HL-60 (cell line): ENCODE results near the gene LMTK2.

ENCODE experiments used
- DNase-seq, 2 experiments: peaks; one replicate each; pipeline ENCODE4 v3.0.0-alpha.2; 2010 to 2020; ENCODE audit warnings: low read depth in 1 of 2, low spot score in 1 of 2
- H3K27ac ChIP-seq: fragments of 250-450 bp; sonication (Bioruptor Pico); replicated peaks from 2 replicates; pipeline ENCODE4 v1.5.1; 2020; ENCODE audit warnings: mild to moderate bottlenecking, moderate library complexity
- H3K27me3 ChIP-seq: fragments of 250-450 bp; sonication (Bioruptor Pico); 2 replicates; pipeline ENCODE4 v1.5.1; 2021; ENCODE audit warnings: mild to moderate bottlenecking, moderate library complexity; ENCODE audit not compliant: insufficient read depth, poor library complexity, severe bottlenecking
- H3K4me3 ChIP-seq: replicated peaks from 2 replicates; pipeline ENCODE4 v1.5.1; 2011; ENCODE audit warnings: mild to moderate bottlenecking, control low read depth, low read length; ENCODE audit not compliant: insufficient read depth
- CTCF ChIP-seq: IDR thresholded peaks from one replicate; pipeline ENCODE4 v1.5.1; 2011; ENCODE audit warnings: low read length, control low read depth, inconsistent platforms; ENCODE audit not compliant: insufficient read depth
- GABPA ChIP-seq: IDR thresholded peaks from 2 replicates; pipeline ENCODE4 v1.6.1; 2012; ENCODE audit warnings: low read depth
- POLR2AphosphoS5 ChIP-seq: IDR thresholded peaks from 2 replicates; pipeline ENCODE4 v1.6.1; 2012; ENCODE audit warnings: low read depth
- REST ChIP-seq: IDR thresholded peaks from 2 replicates; pipeline ENCODE4 v1.6.1; 2012; ENCODE audit warnings: low read depth; ENCODE audit not compliant: insufficient replicate concordance
- SPI1 ChIP-seq: IDR thresholded peaks from 2 replicates; pipeline ENCODE4 v1.6.1; 2012; ENCODE audit warnings: low read depth, mild to moderate bottlenecking, borderline replicate concordance

LMTK2 gene

GRCh38 chr7:98097042-98097645 is 9.5 kb upstream of the LMTK2 start:
- TF ChIP-seq REST, result no peak
- no peak for TF ChIP-seq POLR2AphosphoS5
- TF ChIP-seq CTCF, result no peak
- no peak for TF ChIP-seq SPI1
- no peak for TF ChIP-seq GABPA
- no peak overlapping the region for H3K27ac ChIP-seq
- no peaks in the 10 kb centered on the region for H3K27me3 ChIP-seq
- no peak for DNase-seq
- no peak overlapping the region for H3K4me3 ChIP-seq

GRCh38 chr7:98100088-98100487 is 6.6 kb upstream of the LMTK2 start:
- Histone ChIP-seq H3K4me3 (no peak overlapping the region), H3K27me3 (no peaks in the 10 kb centered on the region), H3K27ac (no peak overlapping the region)
- DNase-seq, result no peak
- no peak for TF ChIP-seq GABPA
- no peak for TF ChIP-seq SPI1
- no peak for TF ChIP-seq REST
- no peak for TF ChIP-seq POLR2AphosphoS5
- TF ChIP-seq CTCF, result no peak

GRCh38 chr7:98102170-98102569 is 4.5 kb upstream of the LMTK2 start:
- H3K27me3 ChIP-seq, result no peaks in the 10 kb centered on the region
- no peak for DNase-seq
- H3K4me3 ChIP-seq, result no peak overlapping the region
- TF ChIP-seq REST (no peak), CTCF (no peak)
- H3K27ac ChIP-seq, result no peak overlapping the region
